Endothelial cell (in vitro differentiated cells): ENCODE measurements around the gene TRIM41. TPM values are rescaled to one million over a fixed set of nuclear protein-coding genes. Genes with fewer than 3 reads are reported as not detected.
A peak's percentile ranks its signal among the peaks of the same experiment; 100 is the strongest.
"Not testable (repeated sequence)": the region's sequence is repeated elsewhere in the genome, so short reads cannot be mapped to it uniquely, and the experiment has no call there.

Experiments used
- DNase-seq: peaks from one replicate; pipeline ENCODE4 v3.0.0; 2021; ENCODE audit warnings: low spot score
- H3K27ac Mint-ChIP-seq: one replicate; pipeline ENCODE4 v1.8.0; 2021; ENCODE audit warnings: mixed read lengths, inconsistent platforms; ENCODE audit not compliant: unreplicated experiment
- H3K27me3 Mint-ChIP-seq: one replicate; pipeline ENCODE4 v1.8.0; 2021; ENCODE audit warnings: mild to moderate bottlenecking, moderate library complexity, mixed read lengths, inconsistent platforms; ENCODE audit not compliant: unreplicated experiment
- H3K36me3 Mint-ChIP-seq: one replicate; pipeline ENCODE4 v1.8.0; 2021; ENCODE audit warnings: mild to moderate bottlenecking, low read depth, mixed read lengths, inconsistent platforms; ENCODE audit not compliant: unreplicated experiment
- H3K4me1 Mint-ChIP-seq: one replicate; pipeline ENCODE4 v1.8.0; 2021; ENCODE audit warnings: mild to moderate bottlenecking, mixed read lengths, inconsistent platforms; ENCODE audit not compliant: unreplicated experiment
- H3K4me3 Mint-ChIP-seq: one replicate; pipeline ENCODE4 v1.8.0; 2021; ENCODE audit warnings: mild to moderate bottlenecking, mixed read lengths, inconsistent platforms; ENCODE audit not compliant: unreplicated experiment
- H3K9me3 Mint-ChIP-seq: one replicate; pipeline ENCODE4 v1.8.0; 2021; ENCODE audit warnings: mixed read lengths, inconsistent platforms; ENCODE audit not compliant: unreplicated experiment
- total RNA-seq: library from RNA; stranded (reverse); fragmentation: NEBNext Ultra II Directional; extraction: Animal tissue kit (Norgen Biotek cat#: 25700); gene quantifications from one replicate; pipeline ENCODE4 v1.2.1, GENCODE V29; 2021; ENCODE audit not compliant: unreplicated experiment
- TF ChIP-seq, protein P1 (sequence below): fragments of 200-600 bp; sonication (generic); IDR thresholded peaks from one replicate; pipeline ENCODE4 v1.5.0; 2021; ENCODE audit warnings: antibody characterized with exemption; ENCODE audit not compliant: unreplicated experiment

Gene TRIM41
- total RNA-seq, 1 donor from 2014 or later: 21.8 TPM

DNA sequence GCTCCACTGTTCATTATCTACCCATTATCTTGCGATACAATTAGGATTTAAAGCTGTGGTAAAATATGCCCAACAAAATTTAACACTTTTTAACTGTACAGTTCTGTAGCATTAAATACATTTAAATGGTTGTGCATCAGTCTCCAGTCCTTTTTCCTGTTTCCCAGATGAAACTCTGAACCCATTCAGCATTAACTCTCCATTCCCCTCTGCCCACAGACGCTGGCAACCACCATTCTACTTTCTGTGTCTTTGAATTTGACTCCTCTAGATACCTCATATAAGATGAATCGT is 15.2 kb upstream of the TRIM41 start:
- Mint-ChIP-seq H3K9me3 (no peaks in the 10 kb centered on the region), H3K4me1 (peaks cover 18% of the 10 kb centered on the region), H3K27me3 (peaks cover 34% of the 10 kb centered on the region), H3K36me3 (peaks cover 21% of the 10 kb centered on the region), H3K27ac (no peak overlapping the region), H3K4me3 (peak overlapping the region; percentile 97)
- TF ChIP-seq, protein P1, sequence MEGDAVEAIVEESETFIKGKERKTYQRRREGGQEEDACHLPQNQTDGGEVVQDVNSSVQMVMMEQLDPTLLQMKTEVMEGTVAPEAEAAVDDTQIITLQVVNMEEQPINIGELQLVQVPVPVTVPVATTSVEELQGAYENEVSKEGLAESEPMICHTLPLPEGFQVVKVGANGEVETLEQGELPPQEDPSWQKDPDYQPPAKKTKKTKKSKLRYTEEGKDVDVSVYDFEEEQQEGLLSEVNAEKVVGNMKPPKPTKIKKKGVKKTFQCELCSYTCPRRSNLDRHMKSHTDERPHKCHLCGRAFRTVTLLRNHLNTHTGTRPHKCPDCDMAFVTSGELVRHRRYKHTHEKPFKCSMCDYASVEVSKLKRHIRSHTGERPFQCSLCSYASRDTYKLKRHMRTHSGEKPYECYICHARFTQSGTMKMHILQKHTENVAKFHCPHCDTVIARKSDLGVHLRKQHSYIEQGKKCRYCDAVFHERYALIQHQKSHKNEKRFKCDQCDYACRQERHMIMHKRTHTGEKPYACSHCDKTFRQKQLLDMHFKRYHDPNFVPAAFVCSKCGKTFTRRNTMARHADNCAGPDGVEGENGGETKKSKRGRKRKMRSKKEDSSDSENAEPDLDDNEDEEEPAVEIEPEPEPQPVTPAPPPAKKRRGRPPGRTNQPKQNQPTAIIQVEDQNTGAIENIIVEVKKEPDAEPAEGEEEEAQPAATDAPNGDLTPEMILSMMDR: no peak
- DNase-seq: no peak

GRCh38 chr5:181209006-181209405 is 14.1 kb upstream of the TRIM41 start:
- Mint-ChIP-seq H3K27me3 (peaks cover 27% of the 10 kb centered on the region), H3K36me3 (peaks cover 21% of the 10 kb centered on the region), H3K4me1 (peaks cover 18% of the 10 kb centered on the region)
- H3K27ac Mint-ChIP-seq, H3K4me3 Mint-ChIP-seq, H3K9me3 Mint-ChIP-seq, DNase-seq: not testable (repeated sequence)

DNA sequence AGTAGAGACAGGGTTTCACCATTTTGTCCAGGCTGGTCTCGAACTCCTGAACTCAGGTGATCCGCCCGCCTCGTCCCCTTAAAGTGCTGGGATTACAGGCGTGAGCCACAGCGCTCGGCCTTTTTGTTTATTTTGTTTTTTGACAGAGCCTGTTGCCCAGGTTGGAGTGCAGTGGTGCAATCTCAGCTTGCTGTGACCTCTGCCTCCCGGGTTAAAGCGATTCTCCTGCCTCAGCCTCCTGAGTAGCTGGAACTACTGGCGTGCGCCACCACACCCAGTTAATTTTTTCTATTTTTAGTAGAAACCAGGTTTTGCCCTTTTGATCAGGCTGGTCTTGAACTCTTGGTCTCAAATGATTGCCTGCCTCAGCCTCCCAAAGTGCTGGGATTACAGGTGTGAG is 12.9 kb upstream of the TRIM41 start:
- peaks cover 18% of the 10 kb centered on the region for H3K4me1 Mint-ChIP-seq
- peaks cover 21% of the 10 kb centered on the region for H3K36me3 Mint-ChIP-seq
- not testable (repeated sequence) for DNase-seq, H3K4me3 Mint-ChIP-seq, H3K27ac Mint-ChIP-seq, H3K9me3 Mint-ChIP-seq
- peaks cover 27% of the 10 kb centered on the region for H3K27me3 Mint-ChIP-seq

GRCh38 chr5:181210698-181211097 is 12.4 kb upstream of the TRIM41 start:
- H3K9me3 Mint-ChIP-seq, H3K4me3 Mint-ChIP-seq, DNase-seq, H3K27ac Mint-ChIP-seq: not testable (repeated sequence)
- H3K36me3 Mint-ChIP-seq: peaks cover 19% of the 10 kb centered on the region
- H3K27me3 Mint-ChIP-seq: peaks cover 23% of the 10 kb centered on the region
- H3K4me1 Mint-ChIP-seq: peaks cover 15% of the 10 kb centered on the region

DNA sequence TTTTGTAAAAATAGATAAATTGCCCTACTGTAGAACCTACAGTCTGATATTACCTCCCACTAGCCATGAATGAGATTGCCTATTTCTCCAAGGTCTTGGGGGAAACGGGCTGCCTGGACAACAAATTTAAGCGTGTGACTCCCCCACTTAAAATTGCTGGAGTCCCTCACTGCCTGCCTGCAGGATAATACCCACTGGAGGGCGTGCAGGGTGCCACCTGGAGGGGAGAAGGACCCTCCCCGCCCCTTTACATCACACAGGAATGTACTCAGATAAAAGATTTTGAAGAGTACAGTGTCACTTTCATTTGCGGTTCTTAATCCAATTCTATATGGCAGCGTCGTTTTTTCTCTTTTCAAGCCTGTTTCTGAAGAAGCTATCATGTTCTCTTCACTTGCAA is 11.9 kb upstream of the TRIM41 start:
- TF ChIP-seq, protein P1: no peak
- no peak overlapping the region for H3K4me3 Mint-ChIP-seq
- H3K27ac Mint-ChIP-seq: no peak overlapping the region
- peaks cover 15% of the 10 kb centered on the region for H3K36me3 Mint-ChIP-seq
- no peak for DNase-seq
- H3K27me3 Mint-ChIP-seq: peaks cover 20% of the 10 kb centered on the region
- H3K9me3 Mint-ChIP-seq: no peaks in the 10 kb centered on the region
- H3K4me1 Mint-ChIP-seq: peaks cover 10% of the 10 kb centered on the region

DNA sequence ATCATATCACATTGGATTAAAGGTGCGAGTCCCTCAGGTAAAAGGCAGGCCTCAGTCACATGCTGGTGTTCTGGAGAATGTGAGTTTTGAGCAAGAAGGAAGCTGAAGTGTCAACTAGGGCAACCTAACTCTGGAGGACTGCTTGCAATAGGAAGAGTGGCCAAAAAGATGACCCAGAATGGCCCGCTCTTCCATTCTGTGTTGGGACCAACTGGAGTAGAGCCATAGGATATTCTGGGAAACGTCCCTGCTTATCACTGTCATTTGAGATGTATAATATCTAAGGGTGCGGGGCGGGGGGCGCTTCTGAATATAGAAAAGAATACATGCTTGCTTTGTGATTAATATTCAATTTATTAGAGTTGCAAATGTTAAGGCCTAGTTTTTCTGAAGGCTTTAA is 11.0 kb upstream of the TRIM41 start:
- TF ChIP-seq, protein P1: no peak
- H3K36me3 Mint-ChIP-seq: peaks cover 7% of the 10 kb centered on the region
- H3K9me3 Mint-ChIP-seq: no peaks in the 10 kb centered on the region
- DNase-seq: no peak
- H3K4me1 Mint-ChIP-seq: peaks cover 7% of the 10 kb centered on the region
- H3K4me3 Mint-ChIP-seq: no peak overlapping the region
- no peak overlapping the region for H3K27ac Mint-ChIP-seq
- H3K27me3 Mint-ChIP-seq: peaks cover 13% of the 10 kb centered on the region

GRCh38 chr5:181212934-181213333 is 10.1 kb upstream of the TRIM41 start:
- Mint-ChIP-seq H3K9me3 (no peaks in the 10 kb centered on the region), H3K4me1 (peaks cover 7% of the 10 kb centered on the region), H3K27ac (no peak overlapping the region), H3K36me3 (peaks cover under 1% of the 10 kb centered on the region), H3K4me3 (no peak overlapping the region), H3K27me3 (peaks cover 9% of the 10 kb centered on the region)
- TF ChIP-seq, protein P1: no peak
- no peak for DNase-seq

- H3K36me3 Mint-ChIP-seq, H3K9me3 Mint-ChIP-seq, DNase-seq, H3K27ac Mint-ChIP-seq, H3K4me3 Mint-ChIP-seq: not testable (repeated sequence)
- Mint-ChIP-seq H3K27me3 (peaks cover 16% of the 10 kb centered on the region), H3K4me1 (peaks cover 11% of the 10 kb centered on the region)
These were observed 8.8 kb upstream of the TRIM41 start for GRCh38 chr5:181214249-181214648.
